ENCODE measurements around the gene PTPRR. TPM values are rescaled to one million over a fixed set of nuclear protein-coding genes. Genes with fewer than 3 reads are reported as not detected.

Gene PTPRR
- total RNA-seq, 4 donors from 2014 or later, result 0.19 TPM; not detected in 3

- Histone ChIP-seq H3K9me3 (no peaks in the 10 kb centered on the region), H3K4me1 (no peaks in the 10 kb centered on the region), H3K27ac (no peak overlapping the region), H3K36me3 (no peaks in the 10 kb centered on the region), H3K27me3 (peaks cover 0 to 3% (median 0%) of the 10 kb centered on the region in 4 donors), H3K4me3 (no peak overlapping the region)
- intact Hi-C loops (cut with DNase I), result no loop called here
- TF ChIP-seq POLR2A (IDR thresholded peaks at IDR 0.05) (no peak), CTCF (IDR thresholded peaks at IDR 0.05) (no peak)
- WGBS, 2 donors, result 61 to 71% methylated on average over 3 to 5 of the region's 5 CpGs
- DNase-seq, result no peak
Measured at GRCh38 chr12:70619471-70620152, 300.9 kb downstream of the PTPRR start.

GRCh38 chr12:70618371-70618770 is 302.2 kb downstream of the PTPRR start:
- Histone ChIP-seq H3K4me1 (no peaks in the 10 kb centered on the region), H3K4me3 (no peak overlapping the region), H3K9me3 (no peaks in the 10 kb centered on the region), H3K36me3 (no peaks in the 10 kb centered on the region), H3K27ac (no peak overlapping the region), H3K27me3 (peaks cover 0 to 3% (median 0%) of the 10 kb centered on the region in 4 donors)
- TF ChIP-seq POLR2A (IDR thresholded peaks at IDR 0.05), result no peak
- no peak for TF ChIP-seq CTCF (IDR thresholded peaks at IDR 0.05)
- WGBS, 2 donors, result 74 to 75% methylated on average over 4 of the region's 4 CpGs
- no peak for DNase-seq
- intact Hi-C loops (cut with DNase I), result no loop called here

GRCh38 chr12:70617450-70617849 is 303.1 kb downstream of the PTPRR start:
- no peak for TF ChIP-seq CTCF (IDR thresholded peaks at IDR 0.05)
- no peak for TF ChIP-seq POLR2A (IDR thresholded peaks at IDR 0.05)
- H3K4me1 ChIP-seq, result no peaks in the 10 kb centered on the region
- H3K36me3 ChIP-seq, result no peaks in the 10 kb centered on the region
- DNase-seq, result no peak
- H3K4me3 ChIP-seq, result no peak overlapping the region
- 42 to 66% methylated on average over 3 to 4 of the region's 4 CpGs for WGBS, 2 donors
- intact Hi-C loops (cut with DNase I), result no loop called here
- H3K27me3 ChIP-seq, result peaks cover 0 to 9% (median 0%) of the 10 kb centered on the region in 4 donors
- no peaks in the 10 kb centered on the region for H3K9me3 ChIP-seq
- H3K27ac ChIP-seq, result no peak overlapping the region

- WGBS, 2 donors, result 42 to 49% methylated on average over 5 of the region's 5 CpGs
- Histone ChIP-seq H3K4me1 (peaks cover 0 to 1% (median 0%) of the 10 kb centered on the region in 3 donors), H3K9me3 (no peaks in the 10 kb centered on the region), H3K27me3 (peaks cover 0 to 19% (median 0%) of the 10 kb centered on the region in 4 donors), H3K36me3 (no peaks in the 10 kb centered on the region), H3K27ac (no peak overlapping the region), H3K4me3 (no peak overlapping the region)
- DNase-seq, result no peak
- intact Hi-C loops (cut with DNase I), result no loop called here
- TF ChIP-seq CTCF (IDR thresholded peaks at IDR 0.05), result no peak
- no peak for TF ChIP-seq POLR2A (IDR thresholded peaks at IDR 0.05)
Measured at GRCh38 chr12:70615174-70615866, 305.2 kb downstream of the PTPRR start.

All from esophagus squamous epithelium (tissue), 5 donors.